Spleen (tissue), 7 donors: ENCODE measurements around the gene PTPRK.

Source experiments
- CTCF ChIP-seq, 11 experiments: fragments of 200-600 bp in 7 of 11; fragments of 450-650 bp in 4 of 11; sonication (generic) in 4 of 11; IDR thresholded peaks in 8 of 11; conservative IDR thresholded peaks in 3 of 11; 1 replicate in 7 of 11; 2 replicates in 4 of 11; pipeline versions ENCODE4 v1.4.0 to v1.8.0; 2016 to 2021; ENCODE audit warnings: antibody characterized with exemption in 11 of 11, inconsistent platforms in 4 of 11, mild to moderate bottlenecking in 1 of 11
- POLR2AphosphoS5 ChIP-seq, 3 donors: sonication (generic); formaldehyde crosslinking; IDR thresholded peaks; one replicate each; pipeline ENCODE4 v1.5.1; 2017; ENCODE audit warnings: antibody characterized with exemption in 3 of 3
- donor health status: DM: no; HTN: no; CAD: no; lungs with moderate emphysema.
- donor health status: DM: no; HTN: no; CAD: no.
- donor health status: DM: no; HTN: no; CAD: no.

- TF ChIP-seq CTCF (IDR thresholded peaks at IDR 0.05 in 8 of 11, conservative IDR thresholded peaks at IDR 0.05 in 3 of 11) (no peak), POLR2AphosphoS5 (IDR thresholded peaks at IDR 0.05) (no peak)
Measured at GRCh38 chr6:128275681-128276080, 244.7 kb downstream of the PTPRK start.
